Spinal cord (tissue), 10 donors: ENCODE measurements around the gene KRT5. TPM values are rescaled to one million over a fixed set of nuclear protein-coding genes. Genes with fewer than 3 reads are reported as not detected.

Experiments
- DNase-seq, 6 donors: peaks; one replicate each; pipeline versions ENCODE4 v3.0.0 to v3.0.0-alpha.2; 2013 to 2015; ENCODE audit warnings: low spot score in 6 of 6, low read depth in 4 of 6
- H3K27ac ChIP-seq: one replicate; pipeline ENCODE4 v1.5.1; 2013; ENCODE audit warnings: low read depth, low read length, control low read depth
- H3K27me3 ChIP-seq: one replicate; pipeline ENCODE4 v1.6.1; 2013; ENCODE audit warnings: low read length; ENCODE audit not compliant: control insufficient read depth, insufficient read depth
- H3K36me3 ChIP-seq: one replicate; pipeline ENCODE4 v1.6.1; 2013; ENCODE audit warnings: low read length; ENCODE audit not compliant: control insufficient read depth, insufficient read depth
- H3K4me1 ChIP-seq: one replicate; pipeline ENCODE4 v1.6.1; 2013; ENCODE audit warnings: low read length; ENCODE audit not compliant: control insufficient read depth, insufficient read depth
- H3K4me3 ChIP-seq: one replicate; pipeline ENCODE4 v1.5.1; 2013; ENCODE audit warnings: low read depth, low read length, control low read depth
- H3K9me3 ChIP-seq: one replicate; pipeline ENCODE4 v1.6.1; 2013; ENCODE audit warnings: low read length; ENCODE audit not compliant: control insufficient read depth, insufficient read depth
- WGBS: methylation state at CpG from one replicate; pipeline ENCODE4 v1.1.5; 2013; ENCODE audit warnings: missing lambda C conversion rate; ENCODE audit not compliant: insufficient coverage; 5-methylcytosine and 5-hydroxymethylcytosine counted together
- polyA plus RNA-seq, 2 donors: library from polyadenylated mRNA; unstranded; fragments of 120-200 nt; gene quantifications; one replicate each; pipeline ENCODE4 v1.2.1, GENCODE V29; 2013; ENCODE audit not compliant: insufficient read length in 2 of 2
- total RNA-seq, 2 donors: library from RNA; depleted of rRNA in 1 of 2; stranded (reverse); fragments of 120-200 nt in 1 of 2; fragments of >200 nt in 1 of 2; gene quantifications; one replicate each; pipeline versions ENCODE4 v1.2.3 to v1.2.4, GENCODE V29; 2013 to 2014
- donor health status: healthy.

KRT5 gene
- total and polyA plus RNA-seq, 4 donors = 0.27 to 0.99 (median 0.68) TPM; not detected in 1

- no peaks in the 10 kb centered on the region for H3K36me3 ChIP-seq
- no peaks in the 10 kb centered on the region for H3K27me3 ChIP-seq
- no peak overlapping the region for H3K4me3 ChIP-seq
- no peaks in the 10 kb centered on the region for H3K9me3 ChIP-seq
- H3K27ac ChIP-seq = no peak overlapping the region
- 86% methylated on average over 3 of the region's 4 CpGs for WGBS
- no peak for DNase-seq
- H3K4me1 ChIP-seq = peaks cover 23% of the 10 kb centered on the region
Measured at GRCh38 chr12:52523824-52524223, 3.6 kb upstream of the KRT5 start.

DNA sequence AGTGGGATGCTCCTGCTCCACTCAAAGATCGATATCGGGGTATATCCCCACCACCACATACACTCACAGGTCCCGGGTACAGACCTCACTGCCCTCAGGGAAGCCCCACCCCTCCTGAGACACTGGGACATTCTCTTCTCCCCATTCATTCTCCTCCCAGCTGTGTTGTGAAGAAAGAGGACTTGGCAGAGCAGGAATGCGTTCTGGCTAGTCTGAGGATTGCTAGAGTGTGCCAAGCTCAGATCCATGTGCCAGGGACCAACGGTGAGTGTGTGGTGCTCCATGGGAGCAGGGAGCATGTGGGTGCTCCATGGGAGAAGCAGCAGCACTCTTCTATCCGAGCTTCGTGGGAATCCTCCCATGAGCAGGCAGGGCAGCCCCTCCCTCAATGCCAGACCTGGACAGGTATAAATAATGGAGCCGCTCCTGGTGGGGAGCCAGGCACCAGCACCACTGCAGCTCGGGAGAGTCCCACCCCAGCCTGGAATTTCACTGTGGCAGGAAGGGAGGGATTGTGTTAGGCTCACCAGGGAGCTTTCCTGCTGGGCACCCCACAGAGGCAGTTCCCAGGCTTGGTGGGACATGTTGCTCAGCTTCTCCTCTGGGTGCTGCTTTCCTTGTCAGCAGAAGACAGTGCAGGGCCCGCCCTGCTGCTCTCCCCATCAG lies 2.3 kb upstream of the KRT5 start:
- Histone ChIP-seq H3K27ac (no peak overlapping the region), H3K9me3 (no peaks in the 10 kb centered on the region), H3K27me3 (no peaks in the 10 kb centered on the region), H3K36me3 (no peaks in the 10 kb centered on the region), H3K4me3 (no peak overlapping the region), H3K4me1 (peaks cover 17% of the 10 kb centered on the region)
- WGBS = 59% methylated on average over 7 of the region's 10 CpGs
- DNase-seq = peak in 1 of 6 donors; percentile 46

GRCh38 chr12:52521568-52522266 lies 1.5 kb upstream of the KRT5 start:
- DNase-seq = no peak
- 83% methylated on average over 9 of the region's 10 CpGs for WGBS

GRCh38 chr12:52521175-52521567 lies 977 bp upstream of the KRT5 start:
- no peaks in the 10 kb centered on the region for H3K9me3 ChIP-seq
- H3K27me3 ChIP-seq = no peaks in the 10 kb centered on the region
- H3K27ac ChIP-seq = no peak overlapping the region
- no peak for DNase-seq
- no peak overlapping the region for H3K4me3 ChIP-seq
- 74% methylated on average over 7 of the region's 10 CpGs for WGBS
- H3K4me1 ChIP-seq = peaks cover 17% of the 10 kb centered on the region
- H3K36me3 ChIP-seq = no peaks in the 10 kb centered on the region

More at GRCh38 chr12:52521568-52522266, 1.5 kb upstream of the KRT5 start:
- Histone ChIP-seq H3K4me3 (no peak overlapping the region), H3K27ac (no peak overlapping the region), H3K27me3 (no peaks in the 10 kb centered on the region), H3K36me3 (no peaks in the 10 kb centered on the region), H3K9me3 (no peaks in the 10 kb centered on the region), H3K4me1 (peaks cover 17% of the 10 kb centered on the region)

- Histone ChIP-seq H3K4me3 (no peak overlapping the region), H3K9me3 (no peaks in the 10 kb centered on the region), H3K27ac (no peak overlapping the region), H3K27me3 (no peaks in the 10 kb centered on the region), H3K4me1 (peaks cover 17% of the 10 kb centered on the region), H3K36me3 (no peaks in the 10 kb centered on the region)
- WGBS = 64% methylated on average over 3 of the region's 3 CpGs
- no peak for DNase-seq
Measured at GRCh38 chr12:52519387-52519703, 849 bp downstream of the KRT5 start.

DNA sequence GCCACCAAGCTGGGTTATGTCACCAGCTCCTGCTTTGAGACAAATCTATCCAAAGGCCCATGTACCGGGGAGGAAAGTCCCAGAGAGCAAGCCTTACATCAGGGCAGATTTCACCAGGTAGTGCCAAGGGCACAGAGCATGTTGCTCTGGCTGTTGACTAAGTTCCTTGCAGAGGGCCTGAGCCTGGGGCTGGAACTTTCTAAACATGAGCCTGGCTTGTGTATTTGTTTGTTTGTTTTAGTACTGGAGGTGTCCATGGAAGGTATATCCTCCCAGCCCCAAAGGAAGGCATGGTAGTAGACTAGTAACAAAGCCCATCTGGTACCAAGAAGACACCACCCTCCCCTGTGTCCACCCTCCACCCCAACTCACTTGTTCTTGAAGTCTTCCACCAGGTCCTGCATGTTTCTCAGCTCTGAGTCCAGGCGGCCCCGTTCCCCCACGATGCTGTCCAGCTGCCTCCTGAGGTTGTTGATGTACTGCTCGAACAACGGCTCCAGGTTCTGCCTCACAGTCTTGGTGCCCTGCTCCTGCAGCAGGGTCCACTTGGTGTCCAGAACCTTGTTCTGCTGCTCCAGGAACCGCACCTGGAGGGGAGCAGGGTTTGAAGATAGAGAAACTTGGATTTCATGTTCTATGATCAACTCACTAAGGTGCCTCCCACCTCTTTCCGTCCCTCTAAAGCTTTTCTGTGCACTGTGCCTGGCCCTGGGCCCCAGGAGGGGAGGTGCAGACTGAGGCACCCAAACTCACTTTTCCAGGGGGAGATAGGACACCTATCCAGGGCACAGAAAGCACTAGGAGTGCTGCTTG lies 1.4 kb downstream of the KRT5 start:
- DNase-seq = no peak
- Histone ChIP-seq H3K36me3 (no peaks in the 10 kb centered on the region), H3K4me3 (no peak overlapping the region), H3K4me1 (peaks cover 15% of the 10 kb centered on the region), H3K9me3 (no peaks in the 10 kb centered on the region), H3K27me3 (no peaks in the 10 kb centered on the region), H3K27ac (no peak overlapping the region)
- 90% methylated on average over 4 of the region's 8 CpGs for WGBS

DNA sequence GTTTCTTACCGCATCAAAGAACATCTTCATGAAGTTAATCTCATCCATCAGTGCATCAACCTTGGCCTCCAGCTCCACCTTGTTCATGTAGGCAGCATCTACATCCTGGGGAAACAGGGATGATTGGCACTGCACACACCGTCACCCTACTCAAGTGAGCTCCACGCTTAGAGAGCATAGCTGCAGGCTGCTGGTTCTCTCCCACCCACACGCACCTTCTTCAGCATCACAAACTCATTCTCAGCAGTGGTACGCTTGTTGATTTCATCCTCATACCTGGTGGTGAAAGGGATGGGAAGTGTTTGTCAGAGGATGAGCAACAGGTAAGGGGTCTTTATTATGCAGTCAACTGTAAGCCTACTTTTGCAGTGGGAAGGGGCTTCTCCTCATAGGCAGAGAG lies 2.3 kb downstream of the KRT5 start:
- Histone ChIP-seq H3K27ac (no peak overlapping the region), H3K4me3 (no peak overlapping the region), H3K4me1 (peaks cover 15% of the 10 kb centered on the region), H3K9me3 (no peaks in the 10 kb centered on the region), H3K27me3 (no peaks in the 10 kb centered on the region), H3K36me3 (no peaks in the 10 kb centered on the region)
- no peak for DNase-seq
- WGBS = 100% methylated on average over 2 of the region's 5 CpGs

- Histone ChIP-seq H3K4me3 (no peak overlapping the region), H3K9me3 (no peaks in the 10 kb centered on the region), H3K27me3 (no peaks in the 10 kb centered on the region), H3K4me1 (peaks cover 9% of the 10 kb centered on the region), H3K27ac (no peak overlapping the region), H3K36me3 (no peaks in the 10 kb centered on the region)
- WGBS = 97% methylated on average over 6 of the region's 14 CpGs
- DNase-seq = no peak
Measured at GRCh38 chr12:52517005-52517835, 3.0 kb downstream of the KRT5 start.
